ENCODE measurements around the gene RAB11FIP4. TPM values are rescaled to one million over a fixed set of nuclear protein-coding genes. Genes with fewer than 3 reads are reported as not detected.

The RAB11FIP4 gene
- total RNA-seq, 4 donors from 2014 or later = 41.0 to 173 (median 53.7) TPM

DNA sequence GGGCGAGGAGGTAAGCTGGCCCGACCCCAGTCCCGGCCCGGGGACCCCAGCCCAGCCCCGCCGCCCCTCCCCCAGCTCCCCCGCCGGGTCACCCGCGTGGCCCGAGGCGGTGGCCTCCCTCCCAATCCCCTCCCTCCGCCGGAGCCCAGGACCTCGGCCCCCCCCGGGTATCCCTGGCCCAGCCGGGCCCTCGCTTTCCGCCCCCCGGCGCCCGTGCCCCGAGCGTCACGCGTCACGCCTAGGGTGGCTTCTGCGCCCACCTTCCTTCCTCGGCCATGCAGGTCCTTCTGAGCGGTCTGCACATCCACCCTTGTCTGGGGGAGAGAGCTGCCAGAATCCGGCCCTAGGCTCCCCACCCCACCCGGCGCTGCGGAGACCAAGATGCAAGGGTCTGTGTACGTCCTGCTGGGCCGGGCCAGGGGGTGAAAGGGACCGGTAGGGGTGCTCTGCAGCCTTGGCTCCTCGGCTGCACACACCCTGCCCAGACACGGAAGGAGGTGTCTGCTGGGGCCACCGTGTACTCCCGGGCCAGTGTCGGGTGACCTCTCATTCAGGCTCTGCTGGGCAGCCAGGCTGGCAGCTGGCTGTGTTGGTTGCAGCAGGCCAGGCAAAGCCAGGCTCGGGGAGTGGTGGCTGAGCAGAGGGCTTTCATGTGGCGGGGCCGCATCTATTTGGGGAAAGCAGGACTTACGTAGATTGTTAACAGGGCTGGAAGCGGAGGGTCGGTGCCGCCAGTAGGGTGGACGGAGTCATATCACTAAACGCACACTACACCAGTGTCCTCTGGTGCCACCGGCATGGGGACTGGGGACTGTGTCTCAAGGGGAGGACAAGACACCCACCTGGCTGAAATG is 754 bp downstream of the RAB11FIP4 start:
- H3K27me3 ChIP-seq = peaks cover 70% of the 10 kb centered on the region

DNA sequence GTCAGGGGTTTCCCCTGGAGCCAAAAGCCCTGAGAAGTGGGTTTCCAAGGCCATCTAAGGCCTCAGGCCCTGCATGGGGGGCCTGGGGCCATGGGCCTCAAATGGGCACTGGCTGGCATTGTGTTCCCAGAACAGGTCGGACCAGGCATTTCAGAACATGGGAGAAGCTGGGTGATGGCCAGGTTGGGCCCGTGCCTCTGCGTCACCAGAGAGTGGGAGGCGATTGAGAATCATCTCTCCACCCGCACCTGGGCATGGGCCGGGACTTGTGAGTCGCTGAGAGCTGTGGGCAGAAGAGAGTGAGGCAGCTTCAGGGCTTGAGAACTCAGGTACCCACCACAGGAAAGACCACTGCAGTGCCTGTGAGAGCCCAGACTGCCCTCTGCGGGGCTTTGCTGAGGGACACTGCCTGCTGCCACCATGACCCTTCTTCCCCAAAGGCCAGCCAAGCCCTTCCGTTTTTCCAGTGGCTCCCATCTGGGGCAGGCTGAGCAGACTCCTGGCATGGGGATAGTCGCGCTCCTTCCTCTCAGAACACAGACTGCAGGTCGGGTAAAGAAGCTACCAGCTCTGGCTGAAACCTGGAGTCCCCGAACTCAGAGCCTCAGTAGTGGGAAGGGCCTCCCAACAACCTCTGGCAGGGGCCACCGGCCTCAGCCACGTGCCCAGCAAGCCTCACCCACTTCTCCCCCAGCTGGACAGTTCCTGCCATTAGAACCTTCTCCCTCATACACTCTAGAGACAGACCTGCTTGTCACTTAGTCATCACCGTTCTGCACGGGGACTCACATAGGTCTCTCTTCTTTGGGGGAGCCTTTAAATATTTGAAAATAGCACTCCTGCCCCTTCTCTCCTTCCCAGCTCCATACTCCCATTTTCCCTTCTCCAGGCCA is 1.6 kb downstream of the RAB11FIP4 start:
- no peak for DNase-seq
- Histone ChIP-seq H3K27ac (no peak overlapping the region), H3K36me3 (no peaks in the 10 kb centered on the region), H3K9me3 (no peaks in the 10 kb centered on the region), H3K4me3 (no peak overlapping the region), H3K27me3 (peaks cover 69% of the 10 kb centered on the region), H3K4me1 (peaks cover 5 to 13% (median 11%) of the 10 kb centered on the region in 4 donors)
- in situ Hi-C loops (cut with MboI; ENCODE audit: low pct_ligation_motif_present in 1 of 4, low pct_unique_long_range_greater_than_20kb in 1 of 4, low sequenced_read_pairs in 3 of 4) = no loop called here
- intact Hi-C loops (cut with DNase I; ENCODE audit: low total_unique reads) = no loop called here
- TF ChIP-seq POLR2AphosphoS5 (IDR thresholded peaks at IDR 0.05) = no peak
- 69 to 76% methylated on average over 8 to 17 of the region's 17 CpGs for WGBS, 2 donors (ENCODE audit: low coverage in 1 of 2)

More for the DNA sequence above, 754 bp downstream of the RAB11FIP4 start:
- peak overlapping the region; percentile 14 to 46 (median 24) for H3K4me3 ChIP-seq
- WGBS, 2 donors (ENCODE audit: low coverage in 1 of 2) = 48% methylated on average over 18 of the region's 52 CpGs; no CpG with 5 or more reads in 1 of the 2 donors
- H3K36me3 ChIP-seq = no peaks in the 10 kb centered on the region
- in situ Hi-C loops (cut with MboI; ENCODE audit: low pct_ligation_motif_present in 1 of 4, low pct_unique_long_range_greater_than_20kb in 1 of 4, low sequenced_read_pairs in 3 of 4) = no loop called here
- no peaks in the 10 kb centered on the region for H3K9me3 ChIP-seq
- TF ChIP-seq, protein P1, sequence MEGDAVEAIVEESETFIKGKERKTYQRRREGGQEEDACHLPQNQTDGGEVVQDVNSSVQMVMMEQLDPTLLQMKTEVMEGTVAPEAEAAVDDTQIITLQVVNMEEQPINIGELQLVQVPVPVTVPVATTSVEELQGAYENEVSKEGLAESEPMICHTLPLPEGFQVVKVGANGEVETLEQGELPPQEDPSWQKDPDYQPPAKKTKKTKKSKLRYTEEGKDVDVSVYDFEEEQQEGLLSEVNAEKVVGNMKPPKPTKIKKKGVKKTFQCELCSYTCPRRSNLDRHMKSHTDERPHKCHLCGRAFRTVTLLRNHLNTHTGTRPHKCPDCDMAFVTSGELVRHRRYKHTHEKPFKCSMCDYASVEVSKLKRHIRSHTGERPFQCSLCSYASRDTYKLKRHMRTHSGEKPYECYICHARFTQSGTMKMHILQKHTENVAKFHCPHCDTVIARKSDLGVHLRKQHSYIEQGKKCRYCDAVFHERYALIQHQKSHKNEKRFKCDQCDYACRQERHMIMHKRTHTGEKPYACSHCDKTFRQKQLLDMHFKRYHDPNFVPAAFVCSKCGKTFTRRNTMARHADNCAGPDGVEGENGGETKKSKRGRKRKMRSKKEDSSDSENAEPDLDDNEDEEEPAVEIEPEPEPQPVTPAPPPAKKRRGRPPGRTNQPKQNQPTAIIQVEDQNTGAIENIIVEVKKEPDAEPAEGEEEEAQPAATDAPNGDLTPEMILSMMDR (IDR thresholded peaks at IDR 0.05) = no peak
- TF ChIP-seq POLR2A (IDR thresholded peaks at IDR 0.05) (no peak), EP300 (IDR thresholded peaks at IDR 0.05; ENCODE audit: low read depth) (no peak), POLR2AphosphoS5 (IDR thresholded peaks at IDR 0.05) (no peak)
- DNase-seq = no peak
- H3K27ac ChIP-seq = no peak overlapping the region
- intact Hi-C loops (cut with DNase I; ENCODE audit: low total_unique reads) = no loop called here
- H3K4me1 ChIP-seq = peaks cover 5 to 13% (median 11%) of the 10 kb centered on the region in 4 donors

GRCh38 chr17:31393749-31394146 is 2.3 kb downstream of the RAB11FIP4 start:
- WGBS, 2 donors (ENCODE audit: low coverage in 1 of 2) = 95% methylated on average over 4 to 7 of the region's 7 CpGs
- H3K9me3 ChIP-seq = no peaks in the 10 kb centered on the region
- H3K36me3 ChIP-seq = no peaks in the 10 kb centered on the region
- H3K4me1 ChIP-seq = peaks cover 5 to 13% (median 11%) of the 10 kb centered on the region in 4 donors
- intact Hi-C loops (cut with DNase I; ENCODE audit: low total_unique reads) (no loop called here), in situ Hi-C loops (cut with MboI; ENCODE audit: low pct_ligation_motif_present in 1 of 4, low pct_unique_long_range_greater_than_20kb in 1 of 4, low sequenced_read_pairs in 3 of 4) (no loop called here)
- peaks cover 64% of the 10 kb centered on the region for H3K27me3 ChIP-seq
- no peak overlapping the region for H3K4me3 ChIP-seq
- TF ChIP-seq, protein P1 (IDR thresholded peaks at IDR 0.05) = no peak
- TF ChIP-seq POLR2AphosphoS5 (IDR thresholded peaks at IDR 0.05) (no peak), POLR2A (IDR thresholded peaks at IDR 0.05) (no peak), EP300 (IDR thresholded peaks at IDR 0.05; ENCODE audit: low read depth) (no peak)
- no peak for DNase-seq
- no peak overlapping the region for H3K27ac ChIP-seq

- no peak for DNase-seq
- Histone ChIP-seq H3K9me3 (no peaks in the 10 kb centered on the region), H3K27me3 (peaks cover 56% of the 10 kb centered on the region), H3K4me3 (no peak overlapping the region), H3K36me3 (no peaks in the 10 kb centered on the region), H3K27ac (no peak overlapping the region), H3K4me1 (peaks cover 5 to 13% (median 11%) of the 10 kb centered on the region in 4 donors)
- TF ChIP-seq, protein P1 (IDR thresholded peaks at IDR 0.05) = no peak
- TF ChIP-seq POLR2AphosphoS5 (IDR thresholded peaks at IDR 0.05) = no peak
- no peak for TF ChIP-seq EP300 (IDR thresholded peaks at IDR 0.05; ENCODE audit: low read depth)
- TF ChIP-seq POLR2A (IDR thresholded peaks at IDR 0.05) = no peak
- in situ Hi-C loops (cut with MboI; ENCODE audit: low pct_ligation_motif_present in 1 of 4, low pct_unique_long_range_greater_than_20kb in 1 of 4, low sequenced_read_pairs in 3 of 4) = no loop called here
- 17 to 24% methylated on average over 5 to 11 of the region's 11 CpGs for WGBS, 2 donors (ENCODE audit: low coverage in 1 of 2)
- intact Hi-C loops (cut with DNase I; ENCODE audit: low total_unique reads) = no loop called here
Observed at GRCh38 chr17:31394544-31394943, 3.1 kb downstream of the RAB11FIP4 start.

Measured in transverse colon (tissue), 4 donors.